HG02884 (cell line): ENCODE results near the gene RC3H1.

Source experiments
- ATAC-seq: cut with Tn5 transposase; IDR thresholded peaks from one replicate; pipeline ENCODE4 v1.9.1; 2021; ENCODE audit warnings: mild to moderate bottlenecking, moderate library complexity; ENCODE audit not compliant: unreplicated experiment

The RC3H1 gene

DNA sequence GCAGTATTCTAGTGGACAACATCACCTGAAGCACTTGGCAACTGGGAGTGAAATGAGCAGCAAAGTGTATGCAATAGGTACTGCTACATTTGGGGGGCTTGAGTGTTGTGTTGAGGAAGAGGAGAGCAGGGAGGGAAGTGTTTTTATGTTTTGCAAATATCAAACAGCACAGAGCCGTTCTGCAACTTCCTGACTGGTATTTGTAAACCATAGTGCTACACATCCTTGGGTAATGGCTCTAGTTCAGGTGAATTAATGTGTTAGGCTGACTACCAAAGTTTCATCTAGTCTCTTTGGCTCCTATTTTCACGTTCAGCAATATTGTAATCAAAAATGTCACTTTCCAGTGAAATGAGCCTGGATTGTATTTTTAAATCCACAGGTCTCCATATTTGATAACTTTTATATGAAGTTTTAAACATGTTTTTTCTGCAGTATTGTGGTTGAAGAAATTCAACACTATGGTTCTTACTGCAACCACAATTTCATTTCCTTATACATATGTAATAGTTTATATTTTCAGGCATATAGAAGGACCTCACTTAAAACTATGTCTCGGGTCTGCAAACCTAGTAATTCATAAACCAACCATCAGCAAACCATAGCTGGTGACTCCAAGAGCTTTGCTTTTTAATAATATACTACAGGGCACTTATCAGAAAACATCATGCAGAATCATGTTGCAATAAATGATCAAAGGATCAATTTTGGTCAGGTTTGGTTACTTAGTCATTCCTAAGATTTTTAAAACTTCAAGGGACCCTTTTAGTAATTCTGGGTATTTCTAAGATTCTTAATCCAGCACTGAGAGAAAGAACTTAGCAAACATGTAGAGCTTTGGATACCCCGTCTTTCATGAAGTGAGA, 135.2 kb downstream of the RC3H1 start:
- ATAC-seq: no peak

DNA sequence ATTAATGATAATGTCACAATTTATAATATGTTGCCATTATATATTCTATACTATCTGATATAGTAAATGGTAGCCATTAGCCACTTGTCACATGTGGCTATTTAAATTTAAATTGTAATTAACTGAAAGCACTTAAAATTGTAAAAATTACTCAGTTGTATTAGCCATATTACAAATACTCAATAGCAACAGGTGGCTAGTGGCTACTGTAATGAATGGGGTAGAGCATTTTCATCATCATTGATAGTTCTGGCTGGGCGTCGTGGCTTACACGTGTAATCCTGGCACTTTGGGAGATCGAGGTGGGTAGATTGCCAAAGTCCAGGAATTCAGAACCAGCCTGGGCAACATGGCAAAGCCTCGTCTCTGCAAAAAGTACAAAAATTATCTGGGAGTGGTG, 137.5 kb downstream of the RC3H1 start:
- no peak for ATAC-seq
